HUES6 (cell line): ENCODE data around the gene KL.

Source experiments
- H3K27ac ChIP-seq: 2 replicates; pipeline ENCODE4 v1.7.0; 2013; ENCODE audit warnings: low read depth, mild to moderate bottlenecking, low read length, inconsistent platforms
- H3K27me3 ChIP-seq: 2 replicates; pipeline ENCODE4 v1.6.1; 2013; ENCODE audit warnings: low read length; ENCODE audit not compliant: control insufficient read depth, insufficient read depth
- H3K36me3 ChIP-seq: 2 replicates; pipeline ENCODE4 v1.6.1; 2013; ENCODE audit warnings: low read length; ENCODE audit not compliant: control insufficient read depth, insufficient read depth
- H3K4me1 ChIP-seq: 2 replicates; pipeline ENCODE4 v1.6.1; 2013; ENCODE audit warnings: low read length; ENCODE audit not compliant: control insufficient read depth, insufficient read depth
- H3K4me3 ChIP-seq: 2 replicates; pipeline ENCODE4 v1.5.1; 2013; ENCODE audit warnings: low read depth, low read length
- H3K9ac ChIP-seq: one replicate; pipeline ENCODE4 v1.6.1; 2013; ENCODE audit warnings: mild to moderate bottlenecking, low read length
- H3K9me3 ChIP-seq: 2 replicates; pipeline ENCODE4 v1.6.1; 2013; ENCODE audit warnings: low read depth, low read length; ENCODE audit not compliant: control insufficient read depth, insufficient read depth

KL gene

DNA sequence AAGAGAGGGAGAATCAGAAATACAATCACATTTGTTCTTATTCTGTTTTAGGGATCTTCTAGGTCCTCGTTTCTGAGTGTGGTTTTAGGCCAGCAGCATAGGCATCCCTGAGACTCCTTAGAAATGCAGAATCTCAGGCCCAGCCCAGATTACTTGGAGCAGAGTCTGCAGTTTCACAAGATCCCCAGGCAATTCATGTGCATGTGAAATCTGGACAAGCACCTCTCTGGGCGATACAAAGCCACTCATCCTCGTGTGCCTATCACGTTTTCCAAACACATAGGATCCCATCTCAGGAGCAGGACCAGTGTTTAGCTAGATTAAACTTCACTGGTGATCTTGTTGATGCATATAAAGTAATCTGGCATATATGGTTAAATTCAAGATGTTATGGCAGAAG, 87.2 kb downstream of the KL start:
- Histone ChIP-seq H3K36me3 (no peaks in the 10 kb centered on the region), H3K4me3 (no peak overlapping the region), H3K27ac (no peak overlapping the region), H3K9me3 (no peaks in the 10 kb centered on the region), H3K27me3 (no peaks in the 10 kb centered on the region), H3K4me1 (no peaks in the 10 kb centered on the region), H3K9ac (no peak overlapping the region)

- Histone ChIP-seq H3K9ac (no peak overlapping the region), H3K27ac (no peak overlapping the region), H3K36me3 (no peaks in the 10 kb centered on the region), H3K27me3 (no peaks in the 10 kb centered on the region), H3K4me3 (no peak overlapping the region), H3K9me3 (no peaks in the 10 kb centered on the region), H3K4me1 (no peaks in the 10 kb centered on the region)
These were observed 89.3 kb downstream of the KL start for GRCh38 chr13:33105387-33106005.

DNA sequence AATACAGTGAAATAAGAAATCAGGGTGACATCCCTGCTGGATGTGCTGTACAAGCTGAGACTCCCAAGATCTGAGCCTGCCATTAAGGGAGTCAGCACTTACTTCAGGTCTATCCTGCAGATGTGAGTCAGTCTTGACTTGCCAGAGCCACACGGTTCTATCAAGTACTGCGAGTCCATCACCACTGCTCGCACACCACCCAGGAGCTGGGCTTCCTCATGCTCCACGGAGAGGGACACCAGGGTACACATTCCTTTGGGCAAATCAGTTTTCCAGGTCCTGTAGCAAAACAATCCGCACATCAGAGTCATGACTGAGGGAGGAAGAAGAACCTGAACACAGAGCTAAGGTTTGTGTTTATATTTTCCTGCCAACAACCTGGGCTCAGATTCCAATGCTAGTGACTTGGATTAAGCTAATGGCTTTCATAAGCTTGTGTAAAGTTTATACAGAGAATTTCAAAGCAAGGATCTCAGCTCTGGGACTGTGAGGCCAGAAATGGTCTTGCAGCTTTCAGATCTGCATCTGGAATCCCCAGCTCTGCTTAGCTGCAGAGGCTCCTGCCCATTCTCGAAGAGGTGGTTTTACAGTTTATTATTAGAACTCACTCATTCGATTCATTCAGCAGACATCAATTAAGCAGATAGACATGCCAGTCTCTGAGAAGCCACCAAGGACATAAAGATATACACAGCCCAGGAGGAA, 90.6 kb downstream of the KL start:
- Histone ChIP-seq H3K36me3 (no peaks in the 10 kb centered on the region), H3K27me3 (no peaks in the 10 kb centered on the region), H3K9me3 (no peaks in the 10 kb centered on the region), H3K4me3 (no peak overlapping the region), H3K4me1 (no peaks in the 10 kb centered on the region), H3K27ac (no peak overlapping the region), H3K9ac (no peak overlapping the region)

GRCh38 chr13:33107361-33107760, 91.1 kb downstream of the KL start:
- Histone ChIP-seq H3K36me3 (no peaks in the 10 kb centered on the region), H3K27ac (no peak overlapping the region), H3K27me3 (no peaks in the 10 kb centered on the region), H3K9ac (no peak overlapping the region), H3K4me3 (no peak overlapping the region), H3K4me1 (no peaks in the 10 kb centered on the region), H3K9me3 (no peaks in the 10 kb centered on the region)

GRCh38 chr13:33108620-33109019, 92.4 kb downstream of the KL start:
- Histone ChIP-seq H3K27ac (no peak overlapping the region), H3K36me3 (no peaks in the 10 kb centered on the region), H3K4me3 (no peak overlapping the region), H3K27me3 (no peaks in the 10 kb centered on the region), H3K4me1 (no peaks in the 10 kb centered on the region; the same call in 1 of the 2 replicates), H3K9me3 (no peaks in the 10 kb centered on the region), H3K9ac (no peak overlapping the region)

DNA sequence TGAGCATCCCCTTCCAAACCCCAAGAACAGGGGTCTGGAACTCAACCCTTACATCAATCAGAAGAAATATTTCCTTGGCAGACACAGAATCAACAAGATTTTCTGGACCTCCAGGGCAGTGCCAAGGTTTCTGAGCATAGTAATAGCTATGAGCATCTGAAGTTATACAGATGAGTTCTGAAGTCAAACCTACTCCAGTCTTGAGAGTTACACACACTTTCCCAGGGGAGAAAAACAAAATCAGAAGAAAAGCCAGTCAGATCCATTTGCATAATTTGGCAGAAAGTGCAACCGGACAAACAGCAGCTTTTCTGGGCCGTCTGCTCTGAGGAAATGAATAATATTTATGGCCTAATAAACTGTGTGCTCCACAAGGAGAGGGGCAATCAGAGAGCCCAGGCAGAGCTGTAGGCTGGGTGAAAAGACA, 93.1 kb downstream of the KL start:
- H3K9ac ChIP-seq, result no peak overlapping the region
- H3K4me3 ChIP-seq, result no peak overlapping the region
- H3K27me3 ChIP-seq, result no peaks in the 10 kb centered on the region
- no peak overlapping the region for H3K27ac ChIP-seq
- H3K4me1 ChIP-seq, result no peaks in the 10 kb centered on the region; the same call in 1 of the 2 replicates
- H3K36me3 ChIP-seq, result no peaks in the 10 kb centered on the region
- H3K9me3 ChIP-seq, result no peaks in the 10 kb centered on the region

GRCh38 chr13:33109801-33110200, 93.6 kb downstream of the KL start:
- H3K27me3 ChIP-seq, result no peaks in the 10 kb centered on the region
- H3K4me3 ChIP-seq, result no peak overlapping the region
- no peaks in the 10 kb centered on the region; the same call in 1 of the 2 replicates for H3K4me1 ChIP-seq
- H3K9ac ChIP-seq, result no peak overlapping the region
- H3K9me3 ChIP-seq, result no peaks in the 10 kb centered on the region
- H3K36me3 ChIP-seq, result no peaks in the 10 kb centered on the region
- H3K27ac ChIP-seq, result no peak overlapping the region

GRCh38 chr13:33110386-33110712, 94.1 kb downstream of the KL start:
- H3K27me3 ChIP-seq, result no peaks in the 10 kb centered on the region
- no peaks in the 10 kb centered on the region; the same call in 1 of the 2 replicates for H3K4me1 ChIP-seq
- no peaks in the 10 kb centered on the region for H3K9me3 ChIP-seq
- H3K36me3 ChIP-seq, result no peaks in the 10 kb centered on the region
- H3K27ac ChIP-seq, result no peak overlapping the region
- H3K9ac ChIP-seq, result no peak overlapping the region
- H3K4me3 ChIP-seq, result no peak overlapping the region

GRCh38 chr13:33110713-33111413, 94.6 kb downstream of the KL start:
- no peak overlapping the region for H3K9ac ChIP-seq
- no peaks in the 10 kb centered on the region; the same call in 1 of the 2 replicates for H3K4me1 ChIP-seq
- H3K9me3 ChIP-seq, result no peaks in the 10 kb centered on the region
- no peak overlapping the region for H3K4me3 ChIP-seq
- no peaks in the 10 kb centered on the region for H3K36me3 ChIP-seq
- H3K27me3 ChIP-seq, result no peaks in the 10 kb centered on the region
- no peak overlapping the region for H3K27ac ChIP-seq

DNA sequence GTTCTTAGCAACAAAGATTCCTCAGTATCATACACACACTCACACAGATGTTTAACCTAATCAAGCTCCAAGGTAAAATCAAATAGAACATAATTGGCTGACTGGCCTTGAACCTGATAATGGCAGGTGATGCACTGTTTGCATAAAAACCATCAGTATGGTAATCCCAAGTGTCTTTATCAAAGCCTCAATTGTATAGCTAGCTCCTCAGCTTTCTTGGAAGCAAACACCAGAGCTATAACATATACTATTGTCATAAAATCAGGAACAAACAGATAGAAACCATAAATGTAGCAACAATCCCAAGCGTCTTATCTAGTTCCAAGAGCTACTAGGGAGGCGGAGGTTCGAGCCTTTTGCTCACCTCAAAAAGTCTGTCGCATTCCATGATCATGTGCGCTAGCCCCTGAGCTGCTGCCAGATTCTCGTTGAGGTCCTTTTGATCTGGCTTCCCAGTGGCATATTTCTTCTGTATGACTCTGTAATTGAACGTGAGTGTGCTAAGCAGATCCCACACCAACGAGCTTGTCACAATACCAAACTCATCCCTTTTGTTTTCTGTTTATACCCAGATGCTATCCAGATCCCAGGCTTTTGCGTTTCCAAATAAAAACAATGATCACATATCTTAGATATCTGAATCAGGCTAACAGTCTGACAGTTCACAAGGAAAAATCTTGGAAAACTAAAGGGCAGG, 95.3 kb downstream of the KL start:
- Histone ChIP-seq H3K9me3 (no peaks in the 10 kb centered on the region), H3K4me3 (no peak overlapping the region), H3K9ac (no peak overlapping the region), H3K27ac (no peak overlapping the region), H3K4me1 (no peaks in the 10 kb centered on the region; the same call in 1 of the 2 replicates), H3K27me3 (no peaks in the 10 kb centered on the region), H3K36me3 (no peaks in the 10 kb centered on the region)

GRCh38 chr13:33112766-33113165, 96.5 kb downstream of the KL start:
- Histone ChIP-seq H3K27me3 (no peaks in the 10 kb centered on the region), H3K4me1 (no peaks in the 10 kb centered on the region; the same call in 1 of the 2 replicates), H3K4me3 (no peak overlapping the region), H3K27ac (no peak overlapping the region), H3K36me3 (no peaks in the 10 kb centered on the region), H3K9me3 (no peaks in the 10 kb centered on the region), H3K9ac (no peak overlapping the region)
